Measurements from ENCODE around the gene UBR4.

- TF ChIP-seq, protein P1, sequence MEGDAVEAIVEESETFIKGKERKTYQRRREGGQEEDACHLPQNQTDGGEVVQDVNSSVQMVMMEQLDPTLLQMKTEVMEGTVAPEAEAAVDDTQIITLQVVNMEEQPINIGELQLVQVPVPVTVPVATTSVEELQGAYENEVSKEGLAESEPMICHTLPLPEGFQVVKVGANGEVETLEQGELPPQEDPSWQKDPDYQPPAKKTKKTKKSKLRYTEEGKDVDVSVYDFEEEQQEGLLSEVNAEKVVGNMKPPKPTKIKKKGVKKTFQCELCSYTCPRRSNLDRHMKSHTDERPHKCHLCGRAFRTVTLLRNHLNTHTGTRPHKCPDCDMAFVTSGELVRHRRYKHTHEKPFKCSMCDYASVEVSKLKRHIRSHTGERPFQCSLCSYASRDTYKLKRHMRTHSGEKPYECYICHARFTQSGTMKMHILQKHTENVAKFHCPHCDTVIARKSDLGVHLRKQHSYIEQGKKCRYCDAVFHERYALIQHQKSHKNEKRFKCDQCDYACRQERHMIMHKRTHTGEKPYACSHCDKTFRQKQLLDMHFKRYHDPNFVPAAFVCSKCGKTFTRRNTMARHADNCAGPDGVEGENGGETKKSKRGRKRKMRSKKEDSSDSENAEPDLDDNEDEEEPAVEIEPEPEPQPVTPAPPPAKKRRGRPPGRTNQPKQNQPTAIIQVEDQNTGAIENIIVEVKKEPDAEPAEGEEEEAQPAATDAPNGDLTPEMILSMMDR (IDR thresholded peaks at IDR 0.05; ENCODE audit: borderline replicate concordance, extremely low read depth, low read length, poor library complexity, severe bottlenecking): no peak
- no peak for TF ChIP-seq EZH2 (IDR thresholded peaks at IDR 0.05; ENCODE audit: borderline replicate concordance, low read depth, low read length, severe bottlenecking)
Measured at GRCh38 chr1:19086176-19086875, 123.7 kb downstream of the UBR4 start.
